Right forelimb (tissue), 1 donor: ENCODE data around the gene RABGAP1L.
"Not testable (repeated sequence)": the region's sequence is repeated elsewhere in the genome, so short reads cannot be mapped to it uniquely, and the experiment has no call there.

Source experiments
- DNase-seq: peaks from one replicate; pipeline ENCODE4 v3.0.0-alpha.2; 2018

RABGAP1L gene

GRCh38 chr1:174466607-174467006 lies 307.3 kb downstream of the RABGAP1L start:
- DNase-seq, result no peak

GRCh38 chr1:174469052-174469451 lies 309.7 kb downstream of the RABGAP1L start:
- no peak for DNase-seq

GRCh38 chr1:174469687-174470086 lies 310.4 kb downstream of the RABGAP1L start:
- DNase-seq, result no peak

GRCh38 chr1:174479281-174479680 lies 320.0 kb downstream of the RABGAP1L start:
- DNase-seq, result no peak

- no peak for DNase-seq
Observed at GRCh38 chr1:174480324-174480723, 321.0 kb downstream of the RABGAP1L start.

GRCh38 chr1:174491606-174492005 lies 332.3 kb downstream of the RABGAP1L start:
- DNase-seq, result no peak

GRCh38 chr1:174497478-174497877 lies 338.2 kb downstream of the RABGAP1L start:
- no peak for DNase-seq

GRCh38 chr1:174516755-174517154 lies 357.4 kb downstream of the RABGAP1L start:
- DNase-seq, result not testable (repeated sequence)

GRCh38 chr1:174519844-174520243 lies 360.5 kb downstream of the RABGAP1L start:
- DNase-seq, result no peak

GRCh38 chr1:174531751-174532150 lies 372.4 kb downstream of the RABGAP1L start:
- DNase-seq, result no peak

GRCh38 chr1:174534789-174535188 lies 375.5 kb downstream of the RABGAP1L start:
- no peak for DNase-seq

- no peak for DNase-seq
Observed at GRCh38 chr1:174535207-174535606, 375.9 kb downstream of the RABGAP1L start.

- not testable (repeated sequence) for DNase-seq
Observed at GRCh38 chr1:174543421-174543820, 384.1 kb downstream of the RABGAP1L start.

- DNase-seq, result no peak
Observed at GRCh38 chr1:174550296-174550695, 391.0 kb downstream of the RABGAP1L start.

GRCh38 chr1:174556392-174556791 lies 397.1 kb downstream of the RABGAP1L start:
- no peak for DNase-seq

GRCh38 chr1:174568551-174568950 lies 409.2 kb downstream of the RABGAP1L start:
- DNase-seq, result no peak

- DNase-seq, result no peak
Observed at GRCh38 chr1:174569240-174569639, 409.9 kb downstream of the RABGAP1L start.

GRCh38 chr1:174572771-174573170 lies 413.5 kb downstream of the RABGAP1L start:
- DNase-seq, result no peak

GRCh38 chr1:174576120-174576519 lies 416.8 kb downstream of the RABGAP1L start:
- DNase-seq, result not testable (repeated sequence)

GRCh38 chr1:174577681-174578080 lies 418.4 kb downstream of the RABGAP1L start:
- DNase-seq, result no peak

GRCh38 chr1:174580801-174581200 lies 421.5 kb downstream of the RABGAP1L start:
- DNase-seq, result no peak

- DNase-seq, result no peak
Observed at GRCh38 chr1:174583316-174583715, 424.0 kb downstream of the RABGAP1L start.

GRCh38 chr1:174584071-174584470 lies 424.8 kb downstream of the RABGAP1L start:
- DNase-seq, result no peak

GRCh38 chr1:174588618-174589017 lies 429.3 kb downstream of the RABGAP1L start:
- DNase-seq, result not testable (repeated sequence)

- DNase-seq, result no peak
Observed at GRCh38 chr1:174605198-174605597, 445.9 kb downstream of the RABGAP1L start.

- DNase-seq, result no peak
Observed at GRCh38 chr1:174606471-174606870, 447.2 kb downstream of the RABGAP1L start.
